K562 (cell line): Measurements from ENCODE around the gene DPH2. TPM values are rescaled to one million over a fixed set of nuclear protein-coding genes. Genes with fewer than 3 reads are reported as not detected.

Experiments
- ATAC-seq: fragments of 200-7000 bp; cut with Tn5 transposase; 3 replicates; pipeline ENCODE4 v1.9.1; 2020; ENCODE audit warnings: moderate library complexity
- BruUV-seq: library from RNA; stranded (reverse); fragments of 400-500 nt; replicated peaks from 2 replicates; lab custom pipeline; 2021; lab: Mats Ljungman, UMichigan
- CTCF ChIA-PET: fragments of 300-600 bp; formaldehyde crosslinking; extraction: SDS; loops from one replicate; lab custom pipeline; 2021; ENCODE audit warnings: low intra/inter-chr PET ratio; lab: Yijun Ruan, JAX
- POLR2A ChIA-PET: fragments of 300-600, 350-650 bp; sonication (Branson Sonifier 250); formaldehyde crosslinking; extraction: SDS; loops from one replicate; lab custom pipeline; 2021; ENCODE audit warnings: antibody characterized with exemption, inconsistent platforms; lab: Yijun Ruan, JAX
- DNase-seq, 4 experiments: peaks; one replicate each; pipeline versions ENCODE4 v3.0.0 to v3.0.0-alpha.2; 2011 to 2018; ENCODE audit warnings: low spot score in 3 of 4, mixed read lengths in 3 of 4; ENCODE audit errors: extremely low read depth in 1 of 4
- FAIRE-seq: peaks from 2 replicates; lab custom pipeline; 2011; peaks lifted over from hg19 to GRCh38; lab: Jason Lieb, UNC
- H2AFZ ChIP-seq: 2 replicates; pipeline ENCODE4 v1.6.0; 2011; ENCODE audit warnings: low read depth, low read length, control low read depth, inconsistent platforms
- H3K27ac ChIP-seq: fragments of 200-600 bp; 3 replicates; pipeline ENCODE4 v1.8.0; 2011; ENCODE audit warnings: low read depth, mild to moderate bottlenecking, control low read depth, inconsistent platforms, low read length, moderate library complexity, mixed read lengths; ENCODE audit errors: extremely low read depth
- H3K27me3 ChIP-seq, 2 experiments: fragments of 300-600 bp in 1 of 2; 2 replicates in 1 of 2; 3 replicates in 1 of 2; pipeline versions ENCODE4 v1.6.0 to v1.8.0; 2011; ENCODE audit warnings: inconsistent platforms in 2 of 2, low read length in 2 of 2, mild to moderate bottlenecking in 1 of 2, mixed read lengths in 1 of 2, moderate library complexity in 1 of 2; ENCODE audit not compliant: control insufficient read depth in 2 of 2, insufficient read depth in 2 of 2
- H3K36me3 ChIP-seq: fragments of 300-600 bp; 3 replicates; pipeline ENCODE4 v1.8.0; 2011; ENCODE audit warnings: mild to moderate bottlenecking, low read length, inconsistent platforms; ENCODE audit not compliant: control insufficient read depth, insufficient read depth
- H3K4me1 ChIP-seq, 2 experiments: fragments of 200-600 bp in 1 of 2; replicated peaks in 1 of 2; 2 replicates in 1 of 2; 3 replicates in 1 of 2; pipeline versions ENCODE4 v1.5.1 to v1.8.0; 2011; ENCODE audit warnings: inconsistent platforms in 2 of 2, low read length in 2 of 2, mild to moderate bottlenecking in 1 of 2, mixed read lengths in 1 of 2, moderate library complexity in 1 of 2; ENCODE audit not compliant: control insufficient read depth in 2 of 2, insufficient read depth in 2 of 2
- H3K4me2 ChIP-seq: 2 replicates; pipeline ENCODE4 v1.6.1; 2011; ENCODE audit warnings: low read length, control low read depth, inconsistent platforms, mixed read lengths; ENCODE audit not compliant: insufficient read depth
- H3K4me3 ChIP-seq: fragments of 200-600 bp; sonication (generic), shearing (Covaris generic); 2 replicates; pipeline ENCODE4 v1.5.1; 2016; ENCODE audit warnings: control low read depth, inconsistent platforms
- H3K79me2 ChIP-seq: fragments of 200-600 bp; 3 replicates; pipeline ENCODE4 v1.8.0; 2011; ENCODE audit warnings: low read length, inconsistent platforms; ENCODE audit not compliant: control insufficient read depth, insufficient read depth
- H3K9ac ChIP-seq, 2 experiments: 2 replicates each; pipeline versions ENCODE4 v1.6.0 to v1.6.1; 2011; ENCODE audit warnings: low read depth in 2 of 2, low read length in 2 of 2, control low read depth in 1 of 2, inconsistent platforms in 1 of 2, mild to moderate bottlenecking in 1 of 2, mixed read lengths in 1 of 2; ENCODE audit not compliant: insufficient read depth in 1 of 2
- H3K9me1 ChIP-seq: one replicate; pipeline ENCODE4 v1.6.0; 2011; ENCODE audit warnings: inconsistent platforms, mild to moderate bottlenecking, low read length, moderate library complexity; ENCODE audit not compliant: control insufficient read depth, insufficient read depth
- H3K9me3 ChIP-seq: replicated peaks from 2 replicates; pipeline ENCODE4 v1.5.1; 2011; ENCODE audit warnings: low read depth, low read length, inconsistent platforms; ENCODE audit not compliant: control insufficient read depth, insufficient read depth
- H4K20me1 ChIP-seq: replicated peaks from 2 replicates; pipeline ENCODE4 v1.6.1; 2011; ENCODE audit warnings: low read length, inconsistent platforms, mixed read lengths; ENCODE audit not compliant: control insufficient read depth, insufficient read depth
- HDAC1 ChIP-seq, 2 experiments: fragments of 450-650 bp; IDR thresholded peaks; 2 replicates each; pipeline ENCODE4 v1.6.1; 2016 to 2017; ENCODE audit warnings: inconsistent platforms in 1 of 2, mild to moderate bottlenecking in 1 of 2, moderate library complexity in 1 of 2
- RBFOX2 ChIP-seq: fragments of 200-400 bp; formaldehyde crosslinking; IDR thresholded peaks from 2 replicates; pipeline ENCODE4 v1.6.1; 2017; ENCODE audit warnings: low read depth, mild to moderate bottlenecking, low read length, moderate library complexity
- XRCC4 ChIP-seq: IDR thresholded peaks from one replicate; pipeline ENCODE4 v1.6.1; 2011; ENCODE audit not compliant: insufficient read depth, insufficient read length; ENCODE audit errors: extremely low read depth
- WGBS: fragments of 100-300 bp; shearing (Covaris generic); methylation state at CpG from one replicate; pipeline ENCODE4 v1.1.6; 2016; ENCODE audit warnings: low coverage, mixed read lengths; ENCODE audit not compliant: insufficient coverage; ENCODE audit errors: missing lambda C conversion rate; 5-methylcytosine and 5-hydroxymethylcytosine counted together
- in situ Hi-C: fragments of 300-500 bp; cut with MboI; formaldehyde crosslinking; loops from 4 replicates; pipeline ENCODE4 v1.15.0; 2018; ENCODE audit warnings: inconsistent platforms, mixed read lengths
- intact Hi-C: fragments of 100-400 bp; cut with micrococcal nuclease; formaldehyde crosslinking; loops from 2 replicates; pipeline ENCODE4 v1.14.2; 2022
- polyA plus RNA-seq, 8 experiments: library from polyadenylated mRNA; depleted of rRNA in 4 of 8; stranded (reverse) in 5 of 8; unstranded in 3 of 8; fragments of >200 nt; fragmentation: Nextera tagmentation in 2 of 8; fragmentation: Illumina TruSeq in 1 of 8; extraction: Ambion mirVana in 2 of 8; extraction: Trizol in 1 of 8; gene quantifications; 2 replicates each; pipeline versions ENCODE4 v1.2.1 to v1.2.3, GENCODE V29; 2011 to 2014; ENCODE audit warnings: inconsistent platforms in 1 of 8, missing spikeins in 1 of 8
- total RNA-seq, 7 experiments: library from RNA; depleted of rRNA in 6 of 7; stranded (reverse); fragments of >200 nt in 6 of 7; fragmentation: Illumina TruSeq in 2 of 7; extraction: Trizol in 2 of 7; gene quantifications; 2 replicates each; pipeline versions ENCODE4 v1.2.1 to v1.2.3, GENCODE V29; 2011 to 2021; ENCODE audit warnings: low replicate concordance in 1 of 7

Gene DPH2
- total and polyA plus RNA-seq, 9 of the 15 experiments (the other 6 are each of a cell fraction or from before 2014, with no cell fraction given) = 17.9 to 94.1 (median 68.1) TPM

DNA sequence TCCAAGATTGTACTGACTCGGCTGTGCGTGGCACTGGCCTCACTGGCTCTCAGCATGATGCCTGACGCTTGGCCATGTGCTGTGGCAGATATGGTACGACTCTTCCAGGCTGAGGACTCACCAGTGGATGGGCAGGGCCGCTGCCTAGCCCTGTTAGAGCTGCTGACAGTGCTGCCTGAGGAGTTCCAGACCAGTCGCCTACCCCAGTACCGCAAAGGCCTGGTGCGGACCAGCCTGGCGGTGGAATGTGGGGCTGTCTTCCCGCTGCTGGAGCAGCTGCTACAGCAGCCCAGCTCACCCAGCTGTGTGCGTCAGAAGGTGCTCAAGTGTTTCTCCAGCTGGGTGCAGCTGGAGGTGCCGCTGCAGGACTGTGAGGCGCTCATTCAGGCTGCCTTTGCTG is 20.1 kb upstream of the DPH2 start:
- ATAC-seq = no peak
- POLR2A ChIA-PET = interaction anchor here (0.6 to 1.7 kb wide), 5 partner anchors 17 to 179 kb away, joined by 3 to 6 read pairs (median 3); no protein-coding TSS in a partner anchor
- in situ Hi-C loops = no loop called here
- FAIRE-seq = no peak
- Histone ChIP-seq H3K27ac (no peak overlapping the region), H3K36me3 (peaks cover 18% of the 10 kb centered on the region)
- no peak for DNase-seq
- TF ChIP-seq RBFOX2 = peak; percentile 12; the same call in 1 of the 2 replicates
- no peak for TF ChIP-seq XRCC4
- TF ChIP-seq HDAC1 (IDR thresholded peaks at IDR 0.05) = no peak
- TF ChIP-seq, all 486 proteins: peak for 1
- peak overlapping the region in 1 of 2 experiments; percentile 59; a peak in 2 of 4 replicates for H3K9ac ChIP-seq
- 0 out of 2 replicates have a peak, but pooled peaks cover 7% of the 10 kb centered on the region for H4K20me1 ChIP-seq
- H3K79me2 ChIP-seq = peaks cover 42% of the 10 kb centered on the region
- H2AFZ ChIP-seq = no peak overlapping the region
- no peak overlapping the region for H3K4me2 ChIP-seq
- H3K4me1 ChIP-seq = peaks cover 19 to 40% of the 10 kb centered on the region in 2 experiments
- BruUV-seq = no TSS peak
- H3K4me3 ChIP-seq = no peak overlapping the region
- no peaks in the 10 kb centered on the region for H3K27me3 ChIP-seq
- intact Hi-C loops = loop anchor here (5.0 kb wide), 1 partner anchor 88 kb away; no protein-coding TSS in a partner anchor
- CTCF ChIA-PET = no interaction called here
- 81% methylated on average over 13 of the region's 13 CpGs for WGBS
- no peaks in the 10 kb centered on the region for H3K9me1 ChIP-seq
- H3K9me3 ChIP-seq = no peaks in the 10 kb centered on the region
